K562 (cell line): ENCODE data around the gene SYCN. TPM values are rescaled to one million over a fixed set of nuclear protein-coding genes. Genes with fewer than 3 reads are reported as not detected.

ENCODE experiments used
- BCOR ChIP-seq: fragments of 450-650 bp; IDR thresholded peaks from 2 replicates; pipeline ENCODE4 v1.6.1; 2016
- BHLHE40 ChIP-seq: IDR thresholded peaks from 2 replicates; pipeline ENCODE4 v1.6.1; 2011; ENCODE audit warnings: low read length, improper control_type of control experiment
- CBFB ChIP-seq: sonication (generic); formaldehyde crosslinking; IDR thresholded peaks from 2 replicates; pipeline ENCODE4 v1.4.0; 2020; ENCODE audit warnings: mild to moderate bottlenecking, missing genetic modification reagents
- CBX5 ChIP-seq: IDR thresholded peaks from 2 replicates; pipeline ENCODE4 v1.6.1; 2014; ENCODE audit warnings: low read depth, borderline replicate concordance
- CHD4 ChIP-seq: fragments of 200-600 bp; sonication (generic); IDR thresholded peaks from 3 replicates; pipeline ENCODE4 v1.6.1; 2012; ENCODE audit warnings: low read depth, mild to moderate bottlenecking, mixed read lengths, low read length, inconsistent platforms; ENCODE audit not compliant: insufficient read depth, insufficient replicate concordance, poor library complexity, severe bottlenecking
- CREM ChIP-seq: IDR thresholded peaks from 2 replicates; pipeline ENCODE4 v1.6.1; 2014; ENCODE audit warnings: antibody characterized with exemption, low read depth
- HDAC2 ChIP-seq: fragments of 450-650 bp; IDR thresholded peaks from 2 replicates; pipeline ENCODE4 v1.6.1; 2016; ENCODE audit warnings: mild to moderate bottlenecking
- HDAC8 ChIP-seq: fragments of 450-650 bp; IDR thresholded peaks from 2 replicates; pipeline ENCODE4 v1.6.1; 2016; ENCODE audit warnings: mild to moderate bottlenecking, missing genetic modification characterization, moderate library complexity, missing compliant biosample characterization
- KAT8 ChIP-seq: fragments of 450-650 bp; IDR thresholded peaks from 2 replicates; pipeline ENCODE4 v1.6.1; 2016; ENCODE audit warnings: low read depth, mild to moderate bottlenecking
- MAX ChIP-seq: sonication (generic); formaldehyde crosslinking; IDR thresholded peaks from 2 replicates; pipeline ENCODE4 v1.9.0; 2022; ENCODE audit warnings: mild to moderate bottlenecking, missing genetic modification reagents
- NCOR1 ChIP-seq: fragments of 450-650 bp; IDR thresholded peaks from 2 replicates; pipeline ENCODE4 v1.6.1; 2016; ENCODE audit warnings: mild to moderate bottlenecking, moderate library complexity
- NFE2 ChIP-seq: IDR thresholded peaks from 2 replicates; pipeline ENCODE4 v1.6.1; 2014; ENCODE audit warnings: antibody characterized with exemption, low read depth
- PHF8 ChIP-seq: fragments of 200-600 bp; sonication (generic); IDR thresholded peaks from 2 replicates; pipeline ENCODE4 v1.6.1; 2012; ENCODE audit warnings: mixed run types, mild to moderate bottlenecking, inconsistent platforms, low read length, moderate library complexity, borderline replicate concordance
- POLR2G ChIP-seq: fragments of 200-400 bp; formaldehyde crosslinking; IDR thresholded peaks from 2 replicates; pipeline ENCODE4 v1.6.1; 2017; ENCODE audit warnings: low read depth, mild to moderate bottlenecking, antibody characterized with exemption, low read length, moderate library complexity
- PURB ChIP-seq: sonication (generic); formaldehyde crosslinking; IDR thresholded peaks from 2 replicates; pipeline ENCODE4 v1.9.0; 2021; ENCODE audit warnings: low read depth, mild to moderate bottlenecking, missing genetic modification reagents
- RFX7 ChIP-seq: fragments of 250-450 bp; sonication (Bioruptor Pico); IDR thresholded peaks from 2 replicates; pipeline ENCODE4 v1.5.1; 2021; ENCODE audit warnings: mild to moderate bottlenecking
- SIN3B ChIP-seq: fragments of 450-650 bp; IDR thresholded peaks from 2 replicates; pipeline ENCODE4 v1.6.1; 2017; ENCODE audit warnings: low read depth, mild to moderate bottlenecking, moderate library complexity
- SMARCC2 ChIP-seq: fragments of 450-650 bp; IDR thresholded peaks from 2 replicates; pipeline ENCODE4 v1.6.1; 2017; ENCODE audit warnings: antibody characterized with exemption, moderate library complexity, mild to moderate bottlenecking, low read depth
- SREBF2 ChIP-seq: sonication (generic); formaldehyde crosslinking; IDR thresholded peaks from 2 replicates; pipeline ENCODE4 v1.4.0; 2020; ENCODE audit warnings: mild to moderate bottlenecking, missing genetic modification reagents
- USF2 ChIP-seq: sonication (generic); formaldehyde crosslinking; IDR thresholded peaks from 2 replicates; pipeline ENCODE4 v1.5.0; 2020; ENCODE audit warnings: missing genetic modification reagents
- ZKSCAN3 ChIP-seq: fragments of 250-450 bp; sonication (Bioruptor Pico); IDR thresholded peaks from 2 replicates; pipeline ENCODE4 v1.4.0; 2020
- ZKSCAN8 ChIP-seq: fragments of 200-800 bp; sonication (Bioruptor generic); IDR thresholded peaks from 2 replicates; pipeline ENCODE4 v1.6.1; 2016; ENCODE audit warnings: missing genetic modification characterization, missing compliant biosample characterization
- ZNF174 ChIP-seq: fragments of 250-450 bp; sonication (Bioruptor Pico); IDR thresholded peaks from 2 replicates; pipeline ENCODE4 v1.4.0; 2020; ENCODE audit warnings: mild to moderate bottlenecking
- ZNF23 ChIP-seq: fragments of 250-450 bp; sonication (Bioruptor Pico); IDR thresholded peaks from 2 replicates; pipeline ENCODE4 v1.4.0; 2020; ENCODE audit warnings: mild to moderate bottlenecking
- ZNF280B ChIP-seq: fragments of 250-450 bp; sonication (Bioruptor Pico); IDR thresholded peaks from 2 replicates; pipeline ENCODE4 v1.5.1; 2021; ENCODE audit warnings: mild to moderate bottlenecking
- ZNF639 ChIP-seq, 2 experiments: fragments of 200-800 bp in 1 of 2; sonication (Bioruptor generic) in 1 of 2; sonication (generic) in 1 of 2; formaldehyde crosslinking in 1 of 2; IDR thresholded peaks in 1 of 2; conservative IDR thresholded peaks in 1 of 2; 2 replicates each; pipeline versions ENCODE4 v1.5.0 to v1.6.1; 2016 to 2020; ENCODE audit warnings: missing compliant biosample characterization in 1 of 2, missing genetic modification characterization in 1 of 2, missing genetic modification reagents in 1 of 2
- polyA plus RNA-seq, 8 experiments: library from polyadenylated mRNA; depleted of rRNA in 4 of 8; stranded (reverse) in 5 of 8; unstranded in 3 of 8; fragments of >200 nt; fragmentation: Nextera tagmentation in 2 of 8; fragmentation: Illumina TruSeq in 1 of 8; extraction: Ambion mirVana in 2 of 8; extraction: Trizol in 1 of 8; gene quantifications; 2 replicates each; pipeline versions ENCODE4 v1.2.1 to v1.2.3, GENCODE V29; 2011 to 2014; ENCODE audit warnings: inconsistent platforms in 1 of 8, missing spikeins in 1 of 8
- total RNA-seq, 7 experiments: library from RNA; depleted of rRNA in 6 of 7; stranded (reverse); fragments of >200 nt in 6 of 7; fragmentation: Illumina TruSeq in 2 of 7; extraction: Trizol in 2 of 7; gene quantifications; 2 replicates each; pipeline versions ENCODE4 v1.2.1 to v1.2.3, GENCODE V29; 2011 to 2021; ENCODE audit warnings: low replicate concordance in 1 of 7

The SYCN gene
- total and polyA plus RNA-seq, 9 of the 15 experiments (the other 6 are each of a cell fraction or from before 2014, with no cell fraction given) = not detected

GRCh38 chr19:39237200-39238184 is 33.4 kb upstream of the SYCN start (continued):
- TF ChIP-seq CHD4 (no peak), PHF8 (no peak; the same call in 1 of the 2 replicates), USF2 (0 out of 2 replicates have a peak, but pooled peaks have one; percentile 6), HDAC2 (peak; percentile 42; the same call in 1 of the 2 replicates), CBX5 (no peak), RFX7 (no peak), NCOR1 (no peak), BCOR (no peak), SREBF2 (CRISPR knock-in tag) (no peak), ZNF23 (no peak), ZNF174 (CRISPR knock-in tag) (no peak), SMARCC2 (no peak), POLR2G (no peak), MAX (peak; percentile 46), PURB (CRISPR knock-in tag) (no peak), ZKSCAN3 (CRISPR knock-in tag) (peak; percentile 99), CBFB (no peak), KAT8 (no peak), HDAC8 (tag) (no peak), ZNF639 (CRISPR knock-in tag; conservative IDR thresholded peaks at IDR 0.05 in 1 of 2, IDR thresholded peaks at IDR 0.05 in 1 of 2) (no peak), NFE2 (no peak), ZNF280B (no peak), ZKSCAN8 (CRISPR knock-in tag) (no peak), SIN3B (no peak), CREM (no peak), BHLHE40 (peak; percentile 83)
